H9 (cell line): Measurements from ENCODE around the gene TRAF7. TPM values are rescaled to one million over a fixed set of nuclear protein-coding genes. Genes with fewer than 3 reads are reported as not detected.

ENCODE experiments used
- DNase-seq: peaks from one replicate; pipeline ENCODE4 v3.0.0-alpha.2; 2017
- H2AFZ ChIP-seq: one replicate; pipeline ENCODE4 v1.6.1; 2013; ENCODE audit warnings: mild to moderate bottlenecking, low read length, control low read depth, moderate library complexity
- H2AK5ac ChIP-seq: 2 replicates; pipeline ENCODE4 v1.6.1; 2013; ENCODE audit warnings: low read length, control low read depth, mixed read lengths; ENCODE audit not compliant: insufficient read length
- H2BK120ac ChIP-seq: one replicate; pipeline ENCODE4 v1.6.1; 2013; ENCODE audit warnings: low read depth, mild to moderate bottlenecking, low read length, control low read depth, inconsistent platforms; ENCODE audit not compliant: poor library complexity, severe bottlenecking
- H2BK12ac ChIP-seq: 2 replicates; pipeline ENCODE4 v1.6.1; 2013; ENCODE audit warnings: low read length, control low read depth, mixed read lengths, low read depth; ENCODE audit not compliant: insufficient read length
- H2BK15ac ChIP-seq: 2 replicates; pipeline ENCODE4 v1.6.1; 2013; ENCODE audit warnings: low read depth, low read length, control low read depth
- H2BK20ac ChIP-seq: one replicate; pipeline ENCODE4 v1.6.1; 2013; ENCODE audit warnings: low read depth, mild to moderate bottlenecking, low read length, control low read depth, inconsistent platforms; ENCODE audit not compliant: poor library complexity, severe bottlenecking
- H2BK5ac ChIP-seq: 2 replicates; pipeline ENCODE4 v1.6.1; 2013; ENCODE audit warnings: low read length, control low read depth, mixed read lengths; ENCODE audit not compliant: insufficient read length
- H3K14ac ChIP-seq: 2 replicates; pipeline ENCODE4 v1.6.1; 2013; ENCODE audit warnings: low read length, control low read depth; ENCODE audit not compliant: insufficient read depth
- H3K18ac ChIP-seq: 2 replicates; pipeline ENCODE4 v1.6.1; 2013; ENCODE audit warnings: low read depth, mild to moderate bottlenecking, mixed read lengths, low read length, control low read depth; ENCODE audit not compliant: insufficient read length
- H3K23ac ChIP-seq: 2 replicates; pipeline ENCODE4 v1.6.1; 2013; ENCODE audit warnings: low read length, control low read depth, mixed read lengths, low read depth; ENCODE audit not compliant: insufficient read length
- H3K23me2 ChIP-seq: 2 replicates; pipeline ENCODE4 v1.6.1; 2013; ENCODE audit warnings: low read depth, mild to moderate bottlenecking, mixed read lengths, low read length, control low read depth; ENCODE audit not compliant: insufficient read length, poor library complexity, severe bottlenecking
- H3K27ac ChIP-seq: 2 replicates; pipeline ENCODE4 v1.5.1; 2013; ENCODE audit warnings: low read length, control low read depth, mixed read lengths, low read depth; ENCODE audit not compliant: insufficient read length
- H3K27me3 ChIP-seq: 2 replicates; pipeline ENCODE4 v1.6.1; 2013; ENCODE audit warnings: low read length, control low read depth, inconsistent platforms; ENCODE audit not compliant: insufficient read depth
- H3K4ac ChIP-seq: 2 replicates; pipeline ENCODE4 v1.6.1; 2013; ENCODE audit warnings: low read depth, mild to moderate bottlenecking, control low read depth, inconsistent platforms, low read length, moderate library complexity
- H3K4me1 ChIP-seq: 2 replicates; pipeline ENCODE4 v1.6.1; 2013; ENCODE audit warnings: low read length, control low read depth, inconsistent platforms; ENCODE audit not compliant: insufficient read depth
- H3K4me2 ChIP-seq: 2 replicates; pipeline ENCODE4 v1.6.1; 2013; ENCODE audit warnings: low read length, control low read depth, mixed read lengths; ENCODE audit not compliant: insufficient read length, insufficient read depth
- H3K56ac ChIP-seq: 2 replicates; pipeline ENCODE4 v1.6.1; 2013; ENCODE audit warnings: low read depth, mild to moderate bottlenecking, mixed read lengths, low read length, control low read depth; ENCODE audit not compliant: insufficient read length
- H3K79me1 ChIP-seq: 2 replicates; pipeline ENCODE4 v1.6.1; 2013; ENCODE audit warnings: low read depth, mild to moderate bottlenecking, moderate library complexity, low read length, control low read depth, inconsistent platforms; ENCODE audit not compliant: insufficient read depth, poor library complexity, severe bottlenecking
- H3K79me2 ChIP-seq: 2 replicates; pipeline ENCODE4 v1.6.1; 2013; ENCODE audit warnings: low read length, control low read depth, inconsistent platforms; ENCODE audit not compliant: insufficient read depth
- H3K9ac ChIP-seq: 2 replicates; pipeline ENCODE4 v1.6.1; 2013; ENCODE audit warnings: low read length, control low read depth, mixed read lengths; ENCODE audit not compliant: insufficient read length; ENCODE audit errors: extremely low read depth
- H3K9me3 ChIP-seq: one replicate; pipeline ENCODE4 v1.6.1; 2013; ENCODE audit warnings: low read depth, low read length, inconsistent platforms; ENCODE audit not compliant: control insufficient read depth
- H3T11ph ChIP-seq: one replicate; pipeline ENCODE4 v1.6.1; 2013; ENCODE audit warnings: mild to moderate bottlenecking, low read length, control low read depth, inconsistent platforms
- H4K20me1 ChIP-seq: one replicate; pipeline ENCODE4 v1.6.1; 2013; ENCODE audit not compliant: control insufficient read depth, insufficient read length, insufficient read depth
- H4K5ac ChIP-seq: 2 replicates; pipeline ENCODE4 v1.6.1; 2013; ENCODE audit warnings: low read depth, mild to moderate bottlenecking, mixed read lengths, low read length, control low read depth; ENCODE audit not compliant: insufficient read length
- H4K8ac ChIP-seq: replicated peaks from 2 replicates; pipeline ENCODE4 v1.6.1; 2013; ENCODE audit warnings: low read length, control low read depth, mixed read lengths, low read depth; ENCODE audit not compliant: insufficient read length
- H4K91ac ChIP-seq: 2 replicates; pipeline ENCODE4 v1.6.1; 2013; ENCODE audit warnings: low read depth, mild to moderate bottlenecking, moderate library complexity, mixed read lengths, low read length, control low read depth; ENCODE audit not compliant: insufficient read length
- H3K27ac Mint-ChIP-seq, 3 experiments: 2 replicates in 2 of 3; 3 replicates in 1 of 3; pipeline ENCODE4 v1.8.0; 2020 to 2021; ENCODE audit warnings: mixed read lengths in 3 of 3, mild to moderate bottlenecking in 1 of 3, moderate library complexity in 1 of 3
- H3K27me3 Mint-ChIP-seq: 2 replicates; pipeline ENCODE4 v1.8.0; 2021; ENCODE audit warnings: low read depth, mild to moderate bottlenecking, moderate library complexity, mixed read lengths
- H3K36me3 Mint-ChIP-seq, 3 experiments: 2 replicates in 2 of 3; 3 replicates in 1 of 3; pipeline ENCODE4 v1.8.0; 2020 to 2021; ENCODE audit warnings: low read depth in 3 of 3, mixed read lengths in 3 of 3; ENCODE audit not compliant: insufficient read depth in 1 of 3
- H3K4me1 Mint-ChIP-seq, 2 experiments: 2 replicates each; pipeline ENCODE4 v1.8.0; 2020; ENCODE audit warnings: mixed read lengths in 2 of 2
- H3K4me3 Mint-ChIP-seq, 2 experiments: 2 replicates in 1 of 2; 3 replicates in 1 of 2; pipeline ENCODE4 v1.8.0; 2020 to 2021; ENCODE audit warnings: mild to moderate bottlenecking in 2 of 2, mixed read lengths in 2 of 2, moderate library complexity in 1 of 2
- H3K9me3 Mint-ChIP-seq, 2 experiments: 2 replicates in 1 of 2; 3 replicates in 1 of 2; pipeline ENCODE4 v1.8.0; 2020; ENCODE audit warnings: mild to moderate bottlenecking in 2 of 2, mixed read lengths in 2 of 2, moderate library complexity in 1 of 2
- WGBS: extraction: QIAGEN DNeasy Blood & Tissue Kit; methylation state at CpG from one replicate; pipeline ENCODE4 v1.1.7; 2013; ENCODE audit warnings: missing lambda C conversion rate, low lambda C conversion rate, mixed read lengths; ENCODE audit not compliant: insufficient read length; ENCODE audit errors: extremely low coverage; 5-methylcytosine and 5-hydroxymethylcytosine counted together
- total RNA-seq: library from RNA; stranded (reverse); gene quantifications from 2 replicates; pipeline ENCODE4 v1.2.1, GENCODE V29; 2021
- TF ChIP-seq, protein P1 (sequence below): fragments of 200-600 bp; sonication (generic); conservative IDR thresholded peaks from 3 replicates; pipeline ENCODE4 v1.8.0; 2021; ENCODE audit warnings: antibody characterized with exemption, mild to moderate bottlenecking

TRAF7 gene
- total RNA-seq, 1 experiment from 2014 or later = 108 TPM

DNA sequence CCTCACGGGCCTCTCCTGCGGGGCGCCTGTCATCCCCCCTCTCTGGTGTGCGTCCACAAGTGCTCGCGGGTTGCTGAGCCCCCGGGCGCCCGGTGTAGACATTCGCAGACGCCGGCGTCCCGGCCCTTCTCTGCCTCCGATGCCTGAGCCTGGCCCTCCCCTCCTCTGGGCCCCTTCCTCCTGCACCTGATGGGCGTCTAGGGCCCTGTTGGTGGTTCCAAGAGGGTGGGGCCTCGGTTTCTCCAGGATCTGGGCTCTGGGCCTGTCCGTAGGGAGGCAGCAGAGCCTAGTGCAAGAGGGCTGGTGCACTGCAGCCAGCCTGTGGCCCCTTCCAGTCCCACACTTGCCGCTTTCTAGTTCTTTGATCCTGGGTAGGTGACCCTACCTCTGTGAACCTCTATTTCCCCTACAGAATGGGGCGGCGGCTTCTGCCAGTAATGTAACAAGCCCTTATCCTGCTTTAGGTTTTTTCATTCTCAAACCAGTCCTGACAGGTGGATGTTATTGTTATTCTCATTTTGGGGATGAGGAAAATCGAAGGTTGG, 68.4 kb downstream of the TRAF7 start:
- no peak overlapping the region for H2BK120ac ChIP-seq
- peak overlapping the region; percentile 56 for H3K4me2 ChIP-seq
- WGBS = no CpG with 5 or more reads among the region's 22 CpGs
- H3K79me1 ChIP-seq = no peaks in the 10 kb centered on the region
- no peaks in the 10 kb centered on the region for H3K4me1 ChIP-seq
- Mint-ChIP-seq H3K27ac (peak overlapping the region in 2 of 3 experiments; percentile 55 to 75; a peak in 3 of 7 replicates), H3K4me1 (peaks cover 3% of the 10 kb centered on the region in 2 experiments; a peak in 2 of 4 replicates), H3K9me3 (no peaks in the 10 kb centered on the region), H3K27me3 (no peaks in the 10 kb centered on the region), H3K36me3 (peaks cover 0 to 3% (median 0%) of the 10 kb centered on the region in 3 experiments; a peak in 3 of 7 replicates), H3K4me3 (peak overlapping the region; percentile 80 to 84)
- H3K23me2 ChIP-seq = no peaks in the 10 kb centered on the region
- H2BK20ac ChIP-seq = no peak overlapping the region
- H3K27me3 ChIP-seq = no peaks in the 10 kb centered on the region; the same call in 1 of the 2 replicates
- H4K5ac ChIP-seq = no peak overlapping the region
- no peak for DNase-seq
- H3K23ac ChIP-seq = no peak overlapping the region
- H4K8ac ChIP-seq = no peak overlapping the region
- no peak overlapping the region; the same call in 1 of the 2 replicates for H3K14ac ChIP-seq
- H3K27ac ChIP-seq = no peak overlapping the region
- TF ChIP-seq, protein P1, sequence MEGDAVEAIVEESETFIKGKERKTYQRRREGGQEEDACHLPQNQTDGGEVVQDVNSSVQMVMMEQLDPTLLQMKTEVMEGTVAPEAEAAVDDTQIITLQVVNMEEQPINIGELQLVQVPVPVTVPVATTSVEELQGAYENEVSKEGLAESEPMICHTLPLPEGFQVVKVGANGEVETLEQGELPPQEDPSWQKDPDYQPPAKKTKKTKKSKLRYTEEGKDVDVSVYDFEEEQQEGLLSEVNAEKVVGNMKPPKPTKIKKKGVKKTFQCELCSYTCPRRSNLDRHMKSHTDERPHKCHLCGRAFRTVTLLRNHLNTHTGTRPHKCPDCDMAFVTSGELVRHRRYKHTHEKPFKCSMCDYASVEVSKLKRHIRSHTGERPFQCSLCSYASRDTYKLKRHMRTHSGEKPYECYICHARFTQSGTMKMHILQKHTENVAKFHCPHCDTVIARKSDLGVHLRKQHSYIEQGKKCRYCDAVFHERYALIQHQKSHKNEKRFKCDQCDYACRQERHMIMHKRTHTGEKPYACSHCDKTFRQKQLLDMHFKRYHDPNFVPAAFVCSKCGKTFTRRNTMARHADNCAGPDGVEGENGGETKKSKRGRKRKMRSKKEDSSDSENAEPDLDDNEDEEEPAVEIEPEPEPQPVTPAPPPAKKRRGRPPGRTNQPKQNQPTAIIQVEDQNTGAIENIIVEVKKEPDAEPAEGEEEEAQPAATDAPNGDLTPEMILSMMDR = no peak
- no peak overlapping the region for H3K18ac ChIP-seq
- no peak overlapping the region for H3K56ac ChIP-seq
- no peaks in the 10 kb centered on the region for H3K9me3 ChIP-seq
- H2BK15ac ChIP-seq = no peak overlapping the region
- H3K9ac ChIP-seq = peak overlapping the region; percentile 60
- no peaks in the 10 kb centered on the region for H4K20me1 ChIP-seq
- peaks cover 5% of the 10 kb centered on the region; the same call in 1 of the 2 replicates for H3K79me2 ChIP-seq
- no peak overlapping the region for H3K4ac ChIP-seq
- no peak overlapping the region for H2BK5ac ChIP-seq
- no peak overlapping the region for H4K91ac ChIP-seq
- H2AK5ac ChIP-seq = no peak overlapping the region
- no peak overlapping the region for H3T11ph ChIP-seq
- no peak overlapping the region for H2BK12ac ChIP-seq
- H2AFZ ChIP-seq = no peak overlapping the region
